Measurements from ENCODE around the gene ANGPT4.
"Not testable (repeated sequence)": the region's sequence is repeated elsewhere in the genome, so short reads cannot be mapped to it uniquely, and the experiment has no call there.

The ANGPT4 gene

DNA sequence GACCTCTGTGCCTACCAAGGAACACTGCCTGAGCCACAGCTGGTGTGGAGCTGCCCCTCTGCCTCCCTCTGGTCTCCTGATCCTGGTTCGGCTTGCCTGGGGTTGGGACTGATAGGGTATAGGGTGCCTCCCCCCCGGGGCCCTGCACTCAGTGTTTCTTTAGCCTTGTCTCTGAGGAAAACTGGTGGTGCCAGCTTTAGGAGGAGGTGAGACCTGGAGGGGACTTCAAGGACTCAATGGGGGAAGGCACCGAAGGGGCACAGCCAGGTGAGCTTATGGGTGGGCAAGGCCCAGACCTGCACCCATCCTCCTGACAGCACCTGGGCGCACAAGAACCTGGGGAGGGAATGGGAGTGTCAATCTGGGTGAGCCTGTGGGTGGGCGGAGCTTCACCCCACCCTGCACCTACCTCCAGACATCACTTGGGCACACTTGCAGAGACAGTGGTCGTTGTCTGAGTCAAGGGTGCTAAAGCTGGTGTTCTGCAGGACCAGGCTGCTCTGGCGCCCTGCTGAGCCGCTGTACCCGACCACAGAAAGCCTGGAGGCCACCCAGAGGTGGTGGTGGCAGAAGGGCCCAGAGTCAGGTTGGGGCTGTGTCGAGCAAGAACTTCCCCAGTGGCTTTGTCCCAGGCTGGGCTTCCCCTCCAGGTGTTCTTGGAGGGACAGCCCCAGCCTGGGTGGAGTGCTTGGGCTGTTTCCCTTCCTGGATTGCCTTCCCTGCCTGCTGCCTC lies 42.1 kb downstream of the ANGPT4 start:
- DNase-seq (ENCODE audit: low read depth) = no peak

DNA sequence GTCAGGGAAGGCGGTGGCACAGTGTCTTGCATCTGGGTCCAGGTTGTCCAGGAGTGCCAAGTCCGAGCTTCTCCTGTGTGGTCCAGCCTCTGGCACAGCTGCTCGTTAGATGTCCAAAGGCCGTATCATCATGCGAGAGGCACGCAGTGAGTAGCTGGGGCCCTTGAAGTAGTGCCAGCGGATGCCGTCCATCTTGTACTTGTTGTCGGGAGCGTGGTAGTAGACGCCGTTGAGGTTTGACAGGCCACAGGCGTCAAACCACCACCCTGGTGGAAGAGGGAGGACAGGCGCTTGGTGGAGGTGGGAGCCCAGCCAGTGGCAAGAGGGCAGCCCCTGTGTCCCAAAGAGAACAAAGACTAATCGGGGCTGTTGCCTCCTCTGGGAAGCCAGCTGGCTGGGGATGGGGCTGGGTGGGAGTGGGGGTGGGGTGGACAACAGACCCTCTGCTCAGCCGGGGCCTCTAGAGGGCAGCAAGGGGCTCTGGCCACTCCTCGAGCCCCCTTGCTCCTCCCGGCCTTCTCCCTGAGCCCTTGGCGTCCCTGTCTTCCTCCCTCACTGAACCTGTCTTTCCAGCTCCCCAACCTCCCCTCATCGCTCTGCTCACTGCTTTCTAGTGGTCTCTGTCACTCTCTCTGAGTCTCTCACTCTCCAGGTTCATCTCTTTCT lies 43.1 kb downstream of the ANGPT4 start:
- no peak for DNase-seq (ENCODE audit: low read depth)

DNA sequence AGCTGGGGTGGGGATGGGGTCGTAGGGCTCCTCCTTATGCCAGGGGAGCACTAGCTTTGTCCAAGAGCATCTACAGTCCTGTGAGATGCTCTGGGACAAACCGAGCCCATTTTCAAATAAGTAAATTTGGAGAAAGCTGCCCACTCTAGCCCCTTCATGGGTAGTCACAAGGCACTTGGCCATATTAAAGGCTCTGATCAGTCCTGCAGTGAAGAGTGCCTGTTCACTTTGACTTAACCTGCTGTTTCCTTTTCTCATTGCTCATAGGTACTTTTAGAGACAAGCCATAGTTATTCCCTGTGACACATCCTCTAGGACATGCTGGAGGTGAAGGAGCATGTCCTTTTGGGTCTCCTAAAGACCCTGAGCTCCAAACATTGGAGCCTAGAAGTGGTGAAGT lies 44.2 kb downstream of the ANGPT4 start:
- DNase-seq (ENCODE audit: low read depth) = no peak

DNA sequence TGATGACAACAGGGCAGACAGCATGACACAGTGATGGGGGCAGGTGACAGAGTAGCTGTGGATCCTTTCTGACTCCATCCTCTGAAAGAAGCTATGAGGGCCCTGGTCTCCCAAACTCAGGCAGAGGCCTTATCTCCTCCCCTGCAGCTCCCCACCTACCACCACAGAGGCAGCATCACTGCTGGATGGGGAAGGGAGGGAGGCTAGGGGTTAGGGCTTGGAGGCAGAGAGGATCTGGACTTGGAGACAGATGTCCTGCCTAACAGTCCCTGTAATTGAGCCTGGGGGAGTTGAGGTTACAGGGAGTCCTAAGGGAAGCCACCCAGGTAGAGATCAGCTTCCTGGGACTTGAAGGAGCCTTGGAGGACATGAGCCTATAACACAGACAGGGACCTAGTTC lies 44.7 kb downstream of the ANGPT4 start:
- DNase-seq (ENCODE audit: low read depth) = no peak

DNA sequence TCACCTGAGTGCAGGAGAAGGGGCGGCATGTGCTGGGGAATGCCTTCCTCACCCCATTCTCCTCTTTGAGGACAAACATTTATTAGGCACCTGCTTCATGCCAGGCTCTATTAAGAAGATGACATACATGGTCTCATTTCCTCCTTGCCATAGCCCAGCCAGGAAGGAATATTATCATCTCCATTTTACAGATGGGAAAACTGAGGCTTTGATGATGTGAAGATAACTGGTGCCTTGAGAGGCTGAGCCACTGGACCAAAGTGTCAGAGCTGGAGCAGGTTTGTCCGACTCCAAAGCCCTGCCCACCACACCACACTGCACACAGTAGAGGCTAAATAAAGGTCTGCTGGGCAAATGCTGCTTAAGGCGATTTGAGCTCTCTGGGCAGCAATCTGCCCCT lies 45.4 kb downstream of the ANGPT4 start:
- no peak for DNase-seq (ENCODE audit: low read depth)

DNA sequence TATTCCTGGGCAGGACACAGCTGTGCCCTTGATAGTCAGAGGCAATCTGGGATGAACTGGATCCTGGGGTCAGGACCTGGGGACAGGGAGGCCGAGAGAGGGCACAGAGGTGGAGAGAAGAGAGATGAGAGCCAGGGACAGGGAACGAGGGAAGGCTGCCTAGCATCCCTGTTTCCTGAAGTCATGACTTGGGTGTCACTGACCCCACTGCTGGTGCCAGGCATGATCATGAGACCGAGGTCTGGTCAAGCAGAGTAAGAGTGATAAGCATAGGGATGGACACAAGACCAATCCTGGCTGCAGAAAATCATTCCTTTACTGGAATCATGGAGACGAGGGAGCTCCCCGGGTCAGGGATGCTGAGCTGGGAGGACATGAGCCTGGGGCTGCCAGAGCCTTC lies 46.5 kb downstream of the ANGPT4 start:
- DNase-seq (ENCODE audit: low read depth) = no peak

DNA sequence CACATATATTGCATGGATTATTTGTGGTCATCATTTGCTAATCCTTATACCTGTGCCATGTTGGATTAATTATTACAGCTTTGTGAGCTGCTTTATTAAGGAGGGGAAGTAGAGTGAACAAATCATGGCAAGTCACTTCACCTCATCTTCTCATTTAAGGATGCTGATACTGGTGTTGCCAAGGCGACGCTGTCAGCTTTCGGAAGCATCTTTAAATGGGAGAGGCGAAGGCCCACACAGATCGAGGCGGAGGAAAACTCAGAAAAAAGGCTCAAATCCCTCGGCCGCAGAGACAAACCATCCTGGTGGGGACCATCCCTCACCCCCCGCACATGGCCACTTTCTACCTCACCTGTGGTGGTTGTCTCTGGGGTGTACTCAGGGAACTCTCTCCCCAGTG lies 47.9 kb downstream of the ANGPT4 start:
- DNase-seq (ENCODE audit: low read depth) = no peak

DNA sequence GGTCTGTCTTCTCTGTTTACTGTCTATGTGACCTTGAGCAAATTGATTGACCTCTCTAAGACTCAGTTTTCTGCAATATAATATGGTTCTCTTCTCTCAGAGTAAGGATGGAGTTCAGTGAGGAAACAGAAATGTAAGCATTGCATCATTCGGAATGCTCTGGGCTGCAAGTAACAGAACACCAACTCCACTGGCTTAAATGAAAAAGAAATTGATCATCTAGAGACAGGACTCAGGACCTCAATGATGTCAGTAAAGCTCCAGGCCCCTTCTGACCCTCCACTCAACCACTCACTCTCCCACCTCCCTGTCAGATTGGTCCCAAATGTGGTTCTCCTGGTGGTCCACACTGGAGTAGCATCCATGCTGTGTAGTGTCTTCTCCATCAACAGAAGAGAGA lies 50.7 kb downstream of the ANGPT4 start:
- no peak for DNase-seq (ENCODE audit: low read depth)

DNA sequence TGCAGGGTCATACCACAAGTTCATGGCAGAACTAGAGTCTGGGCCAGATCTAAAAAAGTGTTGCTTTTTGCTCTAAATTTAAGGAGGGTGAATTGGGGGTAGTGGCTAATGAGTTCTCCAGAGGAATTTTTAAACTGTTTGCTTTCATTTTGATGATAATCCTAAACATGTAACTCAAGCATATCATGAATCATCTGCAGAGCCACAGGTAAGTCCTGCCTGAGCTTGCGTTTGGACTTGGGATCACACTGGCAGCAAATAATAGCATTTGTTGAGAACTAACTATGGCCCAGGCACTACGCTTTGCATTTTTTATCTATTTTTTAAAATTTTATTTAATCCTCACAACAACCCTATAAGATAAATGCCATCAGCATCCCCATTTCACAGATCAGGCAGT lies 55.2 kb downstream of the ANGPT4 start:
- no peak for DNase-seq (ENCODE audit: low read depth)

DNA sequence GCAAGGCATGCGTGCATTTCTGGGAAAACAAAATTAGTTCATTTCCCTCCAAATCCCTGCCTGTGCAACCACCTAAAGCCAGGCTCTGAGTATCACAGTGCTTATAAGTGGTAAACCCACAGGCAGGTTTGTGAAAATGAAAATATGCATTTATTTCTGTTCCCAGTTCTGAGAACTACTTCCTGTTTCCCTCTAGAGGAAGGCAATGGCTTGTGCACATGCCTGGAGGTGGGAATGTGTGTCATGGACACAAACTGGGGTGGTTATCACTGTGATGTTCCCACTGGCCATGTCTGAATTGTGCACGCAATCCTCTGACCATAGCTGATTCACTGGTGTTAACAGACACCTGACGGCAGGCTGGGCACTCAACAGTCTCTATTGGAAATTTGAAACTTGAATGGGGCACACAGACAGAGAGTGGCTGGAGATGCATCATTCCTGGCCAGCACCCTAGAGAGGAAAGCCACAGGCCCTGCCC lies 56.3 kb downstream of the ANGPT4 start:
- no peak for DNase-seq (ENCODE audit: low read depth)

DNA sequence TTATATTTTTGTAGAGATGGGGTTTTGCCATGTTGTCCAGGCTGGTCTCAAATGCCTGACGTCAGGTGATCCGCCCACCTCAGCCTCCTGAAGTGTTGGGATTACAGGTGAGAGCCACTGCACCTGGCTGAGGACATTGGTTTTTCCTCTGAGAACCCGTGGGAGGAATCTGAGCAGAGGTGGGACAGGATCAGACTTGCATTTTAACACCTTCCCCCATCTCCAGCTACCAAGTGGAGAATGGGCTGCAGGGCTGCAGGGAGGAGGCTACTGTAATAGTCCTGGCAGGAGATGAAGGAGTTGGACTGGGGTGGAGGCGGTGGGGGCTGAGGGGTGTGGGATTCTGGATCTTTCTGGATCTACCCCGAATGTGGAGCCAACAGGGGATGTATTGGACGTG lies 58.1 kb downstream of the ANGPT4 start:
- no peak for DNase-seq (ENCODE audit: low read depth)

DNA sequence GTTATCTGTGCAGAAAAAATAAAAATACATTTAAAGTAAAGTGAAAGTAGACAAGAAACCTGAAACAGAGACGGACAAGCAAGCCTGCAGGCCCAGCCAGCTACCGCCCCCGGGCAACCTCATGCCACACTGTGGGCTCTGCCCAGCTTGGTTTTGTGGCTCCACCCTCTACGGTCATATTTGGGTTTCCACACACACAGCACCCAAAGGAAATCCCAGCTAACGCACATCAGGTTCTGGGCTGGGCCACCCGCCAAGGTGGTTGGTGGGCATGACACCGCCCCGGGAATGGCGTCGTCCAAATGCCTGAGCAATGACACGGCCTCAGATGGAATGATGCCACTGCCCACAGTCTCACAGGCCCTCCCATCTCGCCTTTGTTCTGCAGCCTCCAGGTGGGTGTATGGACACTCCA lies 59.8 kb downstream of the ANGPT4 start:
- no peak for DNase-seq (ENCODE audit: low read depth)

DNA sequence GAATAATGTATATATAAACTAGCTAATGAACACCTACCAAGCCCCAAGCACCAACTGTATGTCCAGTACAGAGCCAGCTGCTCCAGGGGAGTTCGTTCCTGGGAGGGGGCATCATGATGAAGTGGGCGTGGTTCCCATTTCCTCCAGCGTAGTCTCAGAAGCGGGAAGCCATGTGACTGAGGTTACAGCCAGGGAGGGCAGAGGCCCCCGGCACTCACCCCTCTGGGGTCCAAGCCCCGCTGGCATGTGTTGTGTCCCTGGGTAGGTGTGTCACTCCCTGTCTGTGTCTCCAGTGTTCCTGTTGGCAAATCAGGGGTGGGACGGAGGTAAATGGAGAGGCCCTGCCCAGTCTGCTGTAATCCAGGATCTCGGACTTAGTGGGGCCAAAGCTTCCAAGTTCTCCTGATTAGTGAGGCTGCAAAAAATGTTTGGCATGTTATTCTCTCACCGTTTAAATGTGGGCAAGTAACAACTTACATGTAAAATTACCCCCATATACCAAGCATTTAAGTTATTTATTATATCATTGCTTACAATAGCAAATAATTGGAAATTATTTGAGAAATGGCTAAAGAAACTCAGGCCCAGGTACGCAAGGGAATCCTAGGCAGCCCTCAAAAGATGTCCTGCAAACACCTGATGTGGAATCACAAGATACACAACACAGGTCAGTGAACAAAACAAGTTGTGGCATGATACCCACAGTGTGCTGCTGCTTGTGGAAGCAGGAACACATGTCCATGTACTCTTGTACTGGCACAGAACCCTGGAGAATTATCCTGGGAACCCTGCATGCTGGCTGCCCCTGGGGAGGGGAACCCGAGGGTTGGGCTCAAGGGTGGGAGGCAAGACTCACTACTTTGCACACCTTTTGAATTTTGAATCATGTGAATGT lies 60.4 kb downstream of the ANGPT4 start:
- DNase-seq (ENCODE audit: low read depth) = no peak

DNA sequence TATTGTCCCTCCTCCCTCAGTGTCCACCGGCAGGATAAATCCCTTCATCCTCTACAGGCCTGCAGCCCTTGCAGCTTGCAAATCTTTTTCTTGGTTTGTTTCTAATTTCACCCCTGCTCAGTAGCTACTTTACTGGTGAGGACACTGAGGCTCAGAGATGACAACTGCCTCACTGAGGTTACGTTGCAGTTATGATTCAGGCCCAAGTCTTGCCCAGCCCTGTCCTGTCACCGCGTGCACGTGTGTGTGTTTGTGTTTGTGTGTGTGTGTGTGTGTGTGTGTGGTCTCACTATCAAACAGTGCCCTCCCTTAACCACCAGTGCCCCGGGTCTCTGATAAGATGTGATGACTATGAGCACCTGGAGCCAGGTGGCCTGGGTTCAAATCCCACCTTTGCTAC lies 61.5 kb downstream of the ANGPT4 start:
- no peak for DNase-seq (ENCODE audit: low read depth)

DNA sequence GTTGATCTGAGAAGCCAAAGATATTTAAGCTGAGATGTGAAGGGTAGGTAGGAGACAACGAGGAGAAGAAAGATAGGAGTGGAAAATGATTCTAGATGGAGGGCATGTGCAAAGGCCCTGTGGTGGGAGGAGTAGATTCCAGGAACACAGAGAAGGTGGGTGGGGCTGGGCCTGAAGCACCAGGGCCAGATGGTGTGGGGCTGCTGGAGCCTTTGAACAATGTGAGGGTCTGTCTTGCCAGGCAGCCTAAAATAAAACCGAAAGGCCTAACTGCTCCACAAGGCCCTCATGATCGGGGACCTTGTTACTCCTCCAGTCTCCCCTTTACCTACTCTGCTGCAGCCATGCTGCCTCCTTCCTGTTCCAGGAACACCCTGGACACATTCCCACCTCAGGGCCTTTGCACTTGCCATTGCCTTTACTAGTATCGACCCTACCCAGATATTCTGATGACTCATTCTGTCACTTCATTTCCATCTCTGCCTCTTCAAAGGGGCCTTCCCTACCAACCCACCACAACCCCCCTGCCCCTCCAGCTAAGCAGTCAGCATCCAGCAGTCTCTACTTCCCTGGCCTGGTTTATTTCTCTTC lies 62.6 kb downstream of the ANGPT4 start:
- no peak for DNase-seq (ENCODE audit: low read depth)

DNA sequence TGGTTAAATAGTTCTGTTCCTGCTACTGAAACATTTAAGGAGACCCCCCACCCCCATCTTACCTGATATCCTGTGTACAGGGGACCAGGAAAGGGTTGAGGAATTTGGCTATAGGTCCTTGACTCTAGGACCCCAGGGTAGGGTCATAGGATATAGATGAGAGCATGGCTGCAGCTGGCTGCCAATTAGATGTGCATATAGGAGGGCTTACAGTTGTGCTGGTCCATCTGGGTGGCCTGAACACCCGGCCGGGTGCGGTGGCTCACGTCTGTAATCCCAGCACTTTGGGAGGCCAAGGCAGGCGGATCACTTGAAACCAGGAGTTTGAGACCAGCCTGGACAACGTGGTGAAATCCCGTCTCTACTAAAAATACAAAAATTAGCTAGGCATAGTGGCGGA lies 67.4 kb downstream of the ANGPT4 start:
- DNase-seq (ENCODE audit: low read depth) = not testable (repeated sequence)

DNA sequence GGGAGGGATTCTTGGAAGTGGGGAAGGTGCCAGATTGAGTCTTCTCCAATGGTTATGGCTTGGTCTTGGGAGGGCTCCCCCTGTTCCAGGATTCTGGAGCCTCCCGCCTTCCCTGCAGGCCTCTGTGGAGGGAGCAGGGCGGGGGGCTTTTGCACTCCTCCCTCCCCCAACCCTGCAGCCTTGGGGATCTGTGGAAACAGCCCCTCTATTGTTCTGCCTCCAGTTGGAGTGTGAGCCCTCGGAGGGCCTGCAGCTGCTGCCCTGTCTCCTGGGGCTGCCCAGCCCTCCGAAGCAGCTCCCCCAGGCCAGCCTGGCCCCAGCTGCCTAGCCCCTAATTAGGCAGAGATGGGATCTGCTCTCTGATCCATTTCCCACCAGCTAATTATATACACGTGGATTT lies 67.9 kb downstream of the ANGPT4 start:
- DNase-seq (ENCODE audit: low read depth) = no peak

DNA sequence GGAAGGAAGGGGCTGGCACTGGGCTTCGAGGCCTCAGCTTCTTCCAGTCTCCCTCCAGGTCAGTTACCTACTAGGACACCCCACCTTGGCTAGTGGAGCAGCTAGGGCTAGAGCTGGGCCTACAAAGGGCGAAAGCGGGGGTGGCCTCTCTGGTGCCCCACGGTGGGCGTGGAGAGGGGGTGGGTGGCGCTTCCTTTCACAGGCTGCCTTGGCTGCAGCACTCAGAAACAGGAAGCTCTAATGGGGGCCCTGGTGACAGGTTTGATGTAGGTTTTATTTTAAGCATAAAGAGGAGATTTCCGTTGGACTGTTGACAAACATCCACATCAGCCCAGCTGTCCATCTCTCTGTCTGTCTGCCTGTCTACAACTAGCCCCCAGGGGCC lies 69.2 kb downstream of the ANGPT4 start:
- no peak for DNase-seq (ENCODE audit: low read depth)

DNA sequence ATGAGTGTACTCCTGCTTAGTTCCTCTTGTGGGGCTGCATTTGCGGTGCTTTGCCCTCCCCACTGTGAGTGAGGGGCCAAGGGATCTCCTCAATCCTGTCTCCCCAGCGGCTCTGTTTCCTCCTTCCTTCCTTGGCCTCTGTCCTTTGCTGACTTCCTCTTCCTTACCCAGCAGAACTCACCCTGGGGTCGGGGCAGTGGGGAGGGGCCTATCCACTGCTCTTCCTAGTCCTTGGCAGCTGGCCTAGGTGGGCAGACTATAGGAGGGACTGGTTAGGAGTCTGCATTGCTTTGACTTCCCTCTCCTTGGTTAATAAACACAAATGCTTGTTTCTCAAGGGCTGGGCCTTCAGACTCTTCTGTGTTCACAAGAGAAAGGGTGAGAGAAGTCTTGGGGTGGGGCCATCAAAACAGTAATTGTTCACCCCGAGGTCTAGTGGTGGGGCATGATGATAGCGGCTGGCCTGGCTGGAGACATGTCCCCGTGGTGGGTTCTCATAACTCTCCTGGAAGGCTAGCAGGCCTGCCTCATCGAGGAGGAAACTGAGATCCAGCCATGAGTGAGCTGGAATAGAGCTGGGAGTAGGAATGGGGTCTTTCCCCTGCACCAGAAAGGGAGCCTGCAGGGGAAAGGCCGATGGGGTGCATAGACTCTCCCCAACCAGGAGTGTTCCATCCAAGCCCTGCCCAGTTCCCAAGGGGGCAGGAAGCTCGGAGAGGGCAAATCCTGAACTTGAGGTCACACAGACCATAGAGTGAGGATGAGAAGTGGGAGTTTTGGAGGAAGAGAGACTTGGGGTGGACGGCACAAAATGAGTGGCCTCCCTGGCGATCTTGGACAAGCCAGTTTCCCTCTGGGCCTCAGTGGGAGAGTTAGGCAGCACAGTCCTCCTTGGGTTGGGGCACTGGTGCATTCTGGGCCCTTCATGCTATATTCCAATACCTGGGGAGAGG lies 69.9 kb downstream of the ANGPT4 start:
- no peak for DNase-seq (ENCODE audit: low read depth)

DNA sequence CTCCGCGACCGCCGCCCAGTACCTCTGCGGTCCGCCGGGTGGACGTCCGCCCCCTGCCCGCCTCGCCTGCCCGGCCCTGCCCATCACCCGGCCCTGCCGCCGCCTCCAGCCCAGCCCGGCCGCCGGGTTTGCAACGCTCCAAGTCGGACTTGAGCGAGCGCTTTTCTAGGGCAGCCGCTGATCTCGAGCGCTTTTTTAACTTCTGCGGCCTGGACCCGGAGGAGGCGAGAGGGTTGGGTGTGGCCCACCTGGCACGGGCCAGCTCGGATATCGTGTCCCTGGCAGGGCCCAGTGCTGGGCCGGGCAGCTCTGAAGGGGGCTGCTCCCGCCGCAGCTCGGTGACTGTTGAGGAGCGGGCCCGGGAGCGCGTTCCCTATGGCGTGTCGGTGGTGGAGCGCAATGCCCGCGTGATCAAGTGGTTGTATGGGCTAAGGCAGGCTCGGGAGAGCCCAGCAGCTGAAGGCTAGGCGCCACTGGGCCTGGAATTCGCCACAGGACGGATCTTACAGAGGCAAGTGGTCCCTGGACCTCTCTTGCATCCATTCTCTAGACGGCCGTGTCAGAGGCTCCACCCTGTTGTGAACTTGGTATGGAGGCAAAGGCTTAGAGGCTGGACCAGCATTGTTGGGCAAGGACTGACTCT lies 70.8 kb downstream of the ANGPT4 start:
- no peak for DNase-seq (ENCODE audit: low read depth)
